H1 (cell line): ENCODE data around the gene MPV17L2. TPM values are rescaled to one million over a fixed set of nuclear protein-coding genes. Genes with fewer than 3 reads are reported as not detected.

Experiments used
- CTCF ChIA-PET: fragments of 300-600 bp; sonication (Branson Sonifier 250); formaldehyde crosslinking; loops from one replicate; lab custom pipeline; 2021; ENCODE audit not compliant: partially characterized antibody; lab: Charles Lee
- POLR2A ChIA-PET: fragments of 300-600 bp; sonication (Branson Sonifier 250); formaldehyde crosslinking; loops from one replicate; lab custom pipeline; 2021; ENCODE audit warnings: inconsistent platforms; ENCODE audit not compliant: partially characterized antibody; lab: Charles Lee
- DNase-seq, 2 experiments: peaks; one replicate each; pipeline versions ENCODE4 v3.0.0 to v3.0.0-alpha.2; 2010 to 2022; ENCODE audit warnings: low spot score in 2 of 2, low read depth in 1 of 2, mixed read lengths in 1 of 2
- FAIRE-seq: peaks from 2 replicates; lab custom pipeline; 2011; peaks lifted over from hg19 to GRCh38; lab: Jason Lieb, UNC
- H2AFZ ChIP-seq: 2 replicates; pipeline ENCODE4 v1.8.1; 2012; ENCODE audit warnings: low read length, inconsistent platforms
- H2AK5ac ChIP-seq: 2 replicates; pipeline ENCODE4 v1.6.1; 2013; ENCODE audit warnings: low read depth, low read length
- H2BK120ac ChIP-seq: replicated peaks from 2 replicates; pipeline ENCODE3; 2013; ENCODE audit warnings: low read depth, low read length, inconsistent platforms
- H2BK12ac ChIP-seq: 2 replicates; pipeline ENCODE4 v1.6.1; 2013; ENCODE audit warnings: low read depth, low read length
- H2BK15ac ChIP-seq: 2 replicates; pipeline ENCODE4 v1.6.1; 2013; ENCODE audit warnings: low read length
- H2BK20ac ChIP-seq: 2 replicates; pipeline ENCODE4 v1.6.1; 2013; ENCODE audit warnings: low read length
- H2BK5ac ChIP-seq: 2 replicates; pipeline ENCODE4 v1.6.1; 2013; ENCODE audit warnings: low read depth, low read length
- H3K14ac ChIP-seq: 2 replicates; pipeline ENCODE4 v1.6.1; 2013; ENCODE audit warnings: inconsistent platforms; ENCODE audit not compliant: insufficient read length
- H3K18ac ChIP-seq: 2 replicates; pipeline ENCODE4 v1.6.1; 2013; ENCODE audit warnings: low read length; ENCODE audit errors: extremely low read depth
- H3K23ac ChIP-seq: 2 replicates; pipeline ENCODE4 v1.6.1; 2013; ENCODE audit warnings: inconsistent platforms; ENCODE audit not compliant: insufficient read length
- H3K23me2 ChIP-seq: 2 replicates; pipeline ENCODE4 v1.6.1; 2013; ENCODE audit warnings: low read depth, low read length
- H3K27ac ChIP-seq: 2 replicates; pipeline ENCODE4 v1.6.1; 2011; ENCODE audit warnings: low read depth, low read length, inconsistent platforms
- H3K27me3 ChIP-seq, 4 experiments: replicated peaks in 1 of 4; 1 replicate in 1 of 4; 2 replicates in 3 of 4; pipeline versions ENCODE4 v1.6.1 to v1.8.1; 2011 to 2013; ENCODE audit warnings: low read length in 3 of 4, mild to moderate bottlenecking in 3 of 4, inconsistent platforms in 2 of 4, mixed read lengths in 2 of 4, moderate library complexity in 1 of 4; ENCODE audit not compliant: control insufficient read depth in 3 of 4, insufficient read depth in 3 of 4; ENCODE audit errors: extremely low read depth in 1 of 4
- H3K36me3 ChIP-seq, 4 experiments: 2 replicates each; pipeline versions ENCODE4 v1.6.1 to v1.8.1; 2011 to 2013; ENCODE audit warnings: mild to moderate bottlenecking in 4 of 4, low read length in 3 of 4, moderate library complexity in 2 of 4, control low read depth in 1 of 4, inconsistent platforms in 1 of 4; ENCODE audit not compliant: insufficient read depth in 4 of 4, control insufficient read depth in 2 of 4
- H3K4ac ChIP-seq: replicated peaks from 2 replicates; pipeline ENCODE3; 2013; ENCODE audit warnings: low read length, low read depth, mixed read lengths, inconsistent platforms; ENCODE audit not compliant: insufficient read length
- H3K4me1 ChIP-seq, 4 experiments: replicated peaks in 1 of 4; 1 replicate in 1 of 4; 2 replicates in 3 of 4; pipeline versions ENCODE4 v1.6.1 to v1.8.1; 2011 to 2013; ENCODE audit warnings: low read length in 3 of 4, inconsistent platforms in 2 of 4, mixed read lengths in 1 of 4; ENCODE audit not compliant: insufficient read depth in 4 of 4, control insufficient read depth in 3 of 4
- H3K4me2 ChIP-seq, 2 experiments: 2 replicates each; pipeline versions ENCODE4 v1.6.1 to v1.8.1; 2011 to 2013; ENCODE audit warnings: low read depth in 2 of 2, low read length in 2 of 2, control low read depth in 1 of 2, inconsistent platforms in 1 of 2, mild to moderate bottlenecking in 1 of 2; ENCODE audit not compliant: insufficient read depth in 1 of 2
- H3K4me3 ChIP-seq, 4 experiments: fragments of 200-600, 300-600 bp in 1 of 4; sonication (generic), shearing (Covaris generic), sonication (Bioruptor Twin) in 1 of 4; 2 replicates each; pipeline versions ENCODE4 v1.5.1 to v1.8.1; 2011 to 2016; ENCODE audit warnings: low read length in 4 of 4, low read depth in 3 of 4, control low read depth in 2 of 4, inconsistent platforms in 2 of 4, mild to moderate bottlenecking in 2 of 4, mixed read lengths in 1 of 4, moderate library complexity in 1 of 4; ENCODE audit not compliant: insufficient read depth in 2 of 4; ENCODE audit errors: extremely low read depth in 1 of 4
- H3K56ac ChIP-seq: replicated peaks from 2 replicates; pipeline ENCODE3; 2013; ENCODE audit warnings: low read depth, mild to moderate bottlenecking, mixed read lengths, low read length, inconsistent platforms; ENCODE audit not compliant: insufficient read length
- H3K79me1 ChIP-seq: 2 replicates; pipeline ENCODE4 v1.6.1; 2013; ENCODE audit warnings: low read depth, low read length, control low read depth
- H3K79me2 ChIP-seq, 2 experiments: 2 replicates each; pipeline versions ENCODE4 v1.6.1 to v1.8.1; 2012 to 2013; ENCODE audit warnings: low read length in 2 of 2, mild to moderate bottlenecking in 2 of 2, inconsistent platforms in 1 of 2; ENCODE audit not compliant: insufficient read depth in 2 of 2, control insufficient read depth in 1 of 2
- H3K9ac ChIP-seq, 4 experiments: replicated peaks in 1 of 4; 1 replicate in 1 of 4; 2 replicates in 3 of 4; pipeline versions ENCODE4 v1.6.1 to v1.8.1; 2011 to 2013; ENCODE audit warnings: low read depth in 3 of 4, low read length in 3 of 4, control low read depth in 2 of 4, mild to moderate bottlenecking in 2 of 4, moderate library complexity in 2 of 4, inconsistent platforms in 1 of 4; ENCODE audit errors: extremely low read depth in 1 of 4
- H3K9me3 ChIP-seq, 2 experiments: 2 replicates each; pipeline versions ENCODE4 v1.6.1 to v1.8.1; 2012 to 2013; ENCODE audit warnings: mild to moderate bottlenecking in 2 of 2, moderate library complexity in 2 of 2, control low read depth in 1 of 2, inconsistent platforms in 1 of 2, low read depth in 1 of 2, low read length in 1 of 2, mixed read lengths in 1 of 2; ENCODE audit not compliant: insufficient read depth in 2 of 2
- H4K20me1 ChIP-seq, 2 experiments: replicated peaks in 1 of 2; 2 replicates each; pipeline versions ENCODE3 to v1.8.1; 2011 to 2013; ENCODE audit warnings: inconsistent platforms in 2 of 2, low read length in 2 of 2, mild to moderate bottlenecking in 1 of 2; ENCODE audit not compliant: insufficient read depth in 2 of 2, control insufficient read depth in 1 of 2
- H4K5ac ChIP-seq: 2 replicates; pipeline ENCODE4 v1.6.1; 2013; ENCODE audit warnings: low read length, low read depth, mixed read lengths, inconsistent platforms; ENCODE audit not compliant: insufficient read length
- H4K8ac ChIP-seq: 2 replicates; pipeline ENCODE4 v1.8.0; 2013; ENCODE audit warnings: mild to moderate bottlenecking, moderate library complexity, low read length, inconsistent platforms; ENCODE audit not compliant: insufficient read depth; ENCODE audit errors: extremely low read depth
- H4K91ac ChIP-seq: replicated peaks from 2 replicates; pipeline ENCODE3; 2013; ENCODE audit warnings: low read length, mixed read lengths, inconsistent platforms; ENCODE audit not compliant: insufficient read length
- BCL11A ChIP-seq, 2 experiments: IDR thresholded peaks; one replicate each; pipeline ENCODE4 v1.6.1; 2011; ENCODE audit warnings: low read depth in 2 of 2, low read length in 2 of 2, mild to moderate bottlenecking in 2 of 2
- BRCA1 ChIP-seq: IDR thresholded peaks from 2 replicates; pipeline ENCODE4 v1.6.1; 2012; ENCODE audit warnings: low read depth, low read length, improper control_type of control experiment
- CBX8 ChIP-seq: fragments of 300-800, 300-1000 bp; sonication (generic); IDR thresholded peaks from 2 replicates; pipeline ENCODE4 v1.7.1; 2016; ENCODE audit warnings: low read depth, low read length, borderline replicate concordance
- EGR1 ChIP-seq: IDR thresholded peaks from 2 replicates; pipeline ENCODE4 v1.6.1; 2011; ENCODE audit warnings: low read depth, low read length, borderline replicate concordance
- EZH2 ChIP-seq: fragments of 200-600 bp; sonication (generic); IDR thresholded peaks from 2 replicates; pipeline ENCODE4 v1.7.1; 2012; ENCODE audit warnings: low read depth, mild to moderate bottlenecking, moderate library complexity, low read length, inconsistent platforms; ENCODE audit not compliant: severe bottlenecking
- JUND ChIP-seq: IDR thresholded peaks from 2 replicates; pipeline ENCODE4 v1.6.1; 2011; ENCODE audit warnings: mild to moderate bottlenecking, improper control_type of control experiment, low read length
- KDM4A ChIP-seq: IDR thresholded peaks from one replicate; pipeline ENCODE4 v1.7.1; 2012; ENCODE audit warnings: low read depth, mild to moderate bottlenecking, moderate library complexity, low read length, inconsistent platforms; ENCODE audit not compliant: severe bottlenecking
- POLR2AphosphoS5 ChIP-seq: IDR thresholded peaks from 2 replicates; pipeline ENCODE4 v1.6.1; 2011; ENCODE audit warnings: low read depth, low read length
- POU5F1 ChIP-seq: IDR thresholded peaks from 2 replicates; pipeline ENCODE4 v1.6.1; 2011; ENCODE audit warnings: low read depth, mild to moderate bottlenecking, low read length, moderate library complexity
- RAD21 ChIP-seq, 2 experiments: IDR thresholded peaks in 1 of 2; conservative IDR thresholded peaks in 1 of 2; 2 replicates each; pipeline ENCODE4 v1.6.1; 2011; ENCODE audit warnings: low read depth in 2 of 2, low read length in 2 of 2, improper control_type of control experiment in 1 of 2, inconsistent platforms in 1 of 2, mild to moderate bottlenecking in 1 of 2, moderate library complexity in 1 of 2
- ZNF274 ChIP-seq: IDR thresholded peaks from 2 replicates; pipeline ENCODE4 v1.7.0; 2012; ENCODE audit warnings: low read length, borderline replicate concordance; ENCODE audit errors: extremely low read depth
- WGBS, 2 experiments: shearing (Covaris generic) in 1 of 2; methylation state at CpG; one replicate each; pipeline versions ENCODE4 v1.1.6 to v1.1.7; 2013 to 2015; ENCODE audit warnings: low lambda C conversion rate in 2 of 2, mixed read lengths in 2 of 2, inconsistent platforms in 1 of 2, low coverage in 1 of 2, missing lambda C conversion rate in 1 of 2; ENCODE audit not compliant: insufficient replicate concordance in 2 of 2, insufficient coverage in 1 of 2, insufficient read length in 1 of 2; ENCODE audit errors: extremely low coverage in 1 of 2, missing lambda C conversion rate in 1 of 2; 5-methylcytosine and 5-hydroxymethylcytosine counted together
- polyA plus RNA-seq, 7 experiments: library from polyadenylated mRNA; depleted of rRNA in 3 of 7; stranded (reverse) in 5 of 7; unstranded in 2 of 7; fragments of >200 nt in 5 of 7; fragments of 200-250 nt in 2 of 7; gene quantifications; 1 replicate in 5 of 7; 2 replicates in 1 of 7; 4 replicates in 1 of 7; pipeline versions ENCODE4 v1.2.1 to v1.2.3, GENCODE V29; 2011 to 2013; ENCODE audit warnings: missing spikeins in 2 of 7, mixed read lengths in 2 of 7
- total RNA-seq: library from RNA; stranded (reverse); fragmentation: NEBNext Ultra II Directional; extraction: Animal tissue kit (Norgen Biotek cat#: 25700); gene quantifications from 2 replicates; pipeline ENCODE4 v1.2.1, GENCODE V29; 2021
- TF ChIP-seq, protein P1 (sequence below): IDR thresholded peaks from 2 replicates; pipeline ENCODE4 v1.6.1; 2012; ENCODE audit warnings: inconsistent platforms
- TF ChIP-seq, protein P2 (sequence below): IDR thresholded peaks from 2 replicates; pipeline ENCODE4 v1.6.1; 2011; ENCODE audit warnings: low read depth, mild to moderate bottlenecking, low read length; ENCODE audit not compliant: insufficient read depth

MPV17L2 gene
- total and polyA plus RNA-seq, 2 of the 8 experiments (the other 6 are each of a cell fraction or from before 2014, with no cell fraction given): 24.2 to 82.6 TPM

DNA sequence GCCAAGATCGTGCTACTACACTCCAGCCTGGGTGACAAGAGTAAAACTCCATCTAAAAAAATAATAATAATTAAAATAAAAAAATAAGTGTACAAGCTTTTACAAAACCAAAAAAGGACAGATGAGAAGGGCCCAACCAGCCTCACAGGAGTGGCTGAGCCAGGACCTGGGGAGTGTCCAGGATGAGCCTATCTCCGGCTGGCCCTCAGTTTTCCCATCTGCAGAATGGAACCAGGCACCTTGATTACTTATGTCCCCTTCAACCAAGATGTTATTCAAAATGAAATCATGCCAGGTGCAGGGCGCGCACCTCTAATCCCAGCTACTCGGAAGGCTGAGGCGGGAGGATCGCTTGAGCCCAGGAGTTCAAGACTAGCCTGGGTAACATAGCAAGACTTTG, 28.9 kb upstream of the MPV17L2 start:
- ChIA-PET POLR2A (interaction anchor here (0.6 to 1.1 kb wide), 2 partner anchors 46 to 156 kb away, joined by 3 read pairs; partner anchors contain the start of gene ARRDC2), CTCF (interaction anchor here (1.0 to 2.6 kb wide), 7 partner anchors 8 to 240 kb away, joined by 3 to 11 read pairs (median 4); no protein-coding TSS in a partner anchor)
- Histone ChIP-seq H2AFZ (no peak overlapping the region), H3K18ac (no peak overlapping the region), H3K36me3 (peaks cover 7 to 32% (median 23%) of the 10 kb centered on the region in 4 experiments; a peak in 7 of 8 replicates), H2BK15ac (no peak overlapping the region), H4K5ac (no peak overlapping the region), H2BK20ac (no peak overlapping the region), H3K27me3 (no peaks in the 10 kb centered on the region), H3K79me1 (no peaks in the 10 kb centered on the region), H2BK120ac (no peak overlapping the region), H3K56ac (no peak overlapping the region), H2BK12ac (no peak overlapping the region), H3K9ac (no peak overlapping the region), H3K79me2 (no peaks in the 10 kb centered on the region), H3K23me2 (peaks cover 3% of the 10 kb centered on the region), H3K4me2 (no peak overlapping the region), H3K4me1 (peaks cover 0 to 8% (median 6%) of the 10 kb centered on the region in 4 experiments; a peak in 6 of 7 replicates), H4K20me1 (peaks cover 2 to 11% of the 10 kb centered on the region in 2 experiments), H2BK5ac (no peak overlapping the region), H4K8ac (no peak overlapping the region), H3K14ac (no peak overlapping the region), H2AK5ac (no peak overlapping the region), H3K4ac (no peak overlapping the region), H3K27ac (no peak overlapping the region), H3K9me3 (no peaks in the 10 kb centered on the region), H3K23ac (no peak overlapping the region), H3K4me3 (no peak overlapping the region), H4K91ac (no peak overlapping the region)
- no peak for FAIRE-seq
- WGBS, 2 experiments: 94% methylated on average over 7 of the region's 7 CpGs; no CpG with 5 or more reads in 1 of the 2 experiments
- DNase-seq: no peak
- TF ChIP-seq BRCA1 (no peak), EGR1 (no peak), JUND (no peak), ZNF274 (no peak), POU5F1 (no peak), POLR2AphosphoS5 (no peak), EZH2 (no peak), CBX8 (no peak), KDM4A (no peak), RAD21 (IDR thresholded peaks at IDR 0.05 in 1 of 2, conservative IDR thresholded peaks at IDR 0.05 in 1 of 2; ENCODE audit: low read depth in 2 of 2, low read length in 2 of 2) (no peak), BCL11A (IDR thresholded peaks at IDR 0.05; ENCODE audit: low read depth in 2 of 2, low read length in 2 of 2) (no peak)
- TF ChIP-seq, protein P1, sequence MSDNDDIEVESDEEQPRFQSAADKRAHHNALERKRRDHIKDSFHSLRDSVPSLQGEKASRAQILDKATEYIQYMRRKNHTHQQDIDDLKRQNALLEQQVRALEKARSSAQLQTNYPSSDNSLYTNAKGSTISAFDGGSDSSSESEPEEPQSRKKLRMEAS: no peak
- TF ChIP-seq, protein P2, sequence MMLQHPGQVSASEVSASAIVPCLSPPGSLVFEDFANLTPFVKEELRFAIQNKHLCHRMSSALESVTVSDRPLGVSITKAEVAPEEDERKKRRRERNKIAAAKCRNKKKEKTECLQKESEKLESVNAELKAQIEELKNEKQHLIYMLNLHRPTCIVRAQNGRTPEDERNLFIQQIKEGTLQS: no peak
